Fibroblast of villous mesenchyme (primary cell): Measurements from ENCODE around the gene IKZF1. TPM values are rescaled to one million over a fixed set of nuclear protein-coding genes. Genes with fewer than 3 reads are reported as not detected.

Source experiments
- DNase-seq: peaks from one replicate; pipeline ENCODE4 v3.0.0-alpha.2; 2010; ENCODE audit warnings: low read depth
- H3K4me3 ChIP-seq: 2 replicates; pipeline ENCODE4 v1.5.1; 2011; ENCODE audit warnings: low read depth, mild to moderate bottlenecking, low read length
- CTCF ChIP-seq: IDR thresholded peaks from 2 replicates; pipeline ENCODE4 v1.5.1; 2012; ENCODE audit warnings: low read depth, mild to moderate bottlenecking, low read length; ENCODE audit not compliant: insufficient read depth
- total RNA-seq: library from RNA; depleted of rRNA; stranded (reverse); fragments of >200 nt; gene quantifications from 2 replicates; pipeline ENCODE4 v1.2.3, GENCODE V29; 2012

Gene IKZF1
- total RNA-seq, 1 donor, result not detected

- no peak for DNase-seq
- H3K4me3 ChIP-seq, result no peak overlapping the region
- no peak for TF ChIP-seq CTCF
Observed at GRCh38 chr7:50292763-50293162, 11.8 kb upstream of the IKZF1 start.

GRCh38 chr7:50293509-50294179 lies 10.9 kb upstream of the IKZF1 start:
- no peak for DNase-seq
- no peak for TF ChIP-seq CTCF
- H3K4me3 ChIP-seq, result no peak overlapping the region

GRCh38 chr7:50295133-50295532 lies 9.4 kb upstream of the IKZF1 start:
- DNase-seq, result no peak
- H3K4me3 ChIP-seq, result no peak overlapping the region
- TF ChIP-seq CTCF, result no peak

GRCh38 chr7:50296799-50297198 lies 7.7 kb upstream of the IKZF1 start:
- DNase-seq, result no peak
- TF ChIP-seq CTCF, result no peak
- no peak overlapping the region for H3K4me3 ChIP-seq

GRCh38 chr7:50298811-50299562 lies 5.5 kb upstream of the IKZF1 start:
- no peak for TF ChIP-seq CTCF
- no peak overlapping the region for H3K4me3 ChIP-seq
- no peak for DNase-seq

- no peak for TF ChIP-seq CTCF
- no peak overlapping the region for H3K4me3 ChIP-seq
- DNase-seq, result no peak
Observed at GRCh38 chr7:50300336-50300735, 4.2 kb upstream of the IKZF1 start.
